HCT116 (cell line): ENCODE data around the gene INIP.

Source experiments
- CTCF ChIP-seq, 3 experiments: fragments of 200-600 bp in 1 of 3; sonication (generic) in 1 of 3; IDR thresholded peaks in 2 of 3; conservative IDR thresholded peaks in 1 of 3; 2 replicates each; pipeline ENCODE4 v1.5.1; 2012 to 2017; ENCODE audit warnings: low read depth in 2 of 3, low read length in 2 of 3, antibody characterized with exemption in 1 of 3, borderline replicate concordance in 1 of 3, control low read depth in 1 of 3, mild to moderate bottlenecking in 1 of 3, mixed read lengths in 1 of 3, mixed run types in 1 of 3, moderate library complexity in 1 of 3; ENCODE audit not compliant: insufficient read depth in 1 of 3
- SP1 ChIP-seq: IDR thresholded peaks from 2 replicates; pipeline ENCODE4 v1.6.1; 2012; ENCODE audit warnings: low read depth

- TF ChIP-seq CTCF (IDR thresholded peaks at IDR 0.05 in 2 of 3, conservative IDR thresholded peaks at IDR 0.05 in 1 of 3; ENCODE audit: borderline replicate concordance in 1 of 3, insufficient read depth in 1 of 3, low read depth in 2 of 3, low read length in 2 of 3) (no peak), SP1 (no peak)
Observed at GRCh38 chr9:112663681-112664080, 54.2 kb downstream of the INIP start.
